Smooth muscle cell of the coronary artery (primary cell): ENCODE data around the gene CLK3. TPM values are rescaled to one million over a fixed set of nuclear protein-coding genes. Genes with fewer than 3 reads are reported as not detected.

Source experiments
- total RNA-seq: library from RNA; depleted of rRNA; stranded (reverse); fragments of >200 nt; gene quantifications from 2 replicates; pipeline ENCODE4 v1.2.3, GENCODE V29; 2014; ENCODE audit warnings: low replicate concordance

The CLK3 gene
- total RNA-seq, result 48.0 and 65.8 TPM in 2 replicates

DNA sequence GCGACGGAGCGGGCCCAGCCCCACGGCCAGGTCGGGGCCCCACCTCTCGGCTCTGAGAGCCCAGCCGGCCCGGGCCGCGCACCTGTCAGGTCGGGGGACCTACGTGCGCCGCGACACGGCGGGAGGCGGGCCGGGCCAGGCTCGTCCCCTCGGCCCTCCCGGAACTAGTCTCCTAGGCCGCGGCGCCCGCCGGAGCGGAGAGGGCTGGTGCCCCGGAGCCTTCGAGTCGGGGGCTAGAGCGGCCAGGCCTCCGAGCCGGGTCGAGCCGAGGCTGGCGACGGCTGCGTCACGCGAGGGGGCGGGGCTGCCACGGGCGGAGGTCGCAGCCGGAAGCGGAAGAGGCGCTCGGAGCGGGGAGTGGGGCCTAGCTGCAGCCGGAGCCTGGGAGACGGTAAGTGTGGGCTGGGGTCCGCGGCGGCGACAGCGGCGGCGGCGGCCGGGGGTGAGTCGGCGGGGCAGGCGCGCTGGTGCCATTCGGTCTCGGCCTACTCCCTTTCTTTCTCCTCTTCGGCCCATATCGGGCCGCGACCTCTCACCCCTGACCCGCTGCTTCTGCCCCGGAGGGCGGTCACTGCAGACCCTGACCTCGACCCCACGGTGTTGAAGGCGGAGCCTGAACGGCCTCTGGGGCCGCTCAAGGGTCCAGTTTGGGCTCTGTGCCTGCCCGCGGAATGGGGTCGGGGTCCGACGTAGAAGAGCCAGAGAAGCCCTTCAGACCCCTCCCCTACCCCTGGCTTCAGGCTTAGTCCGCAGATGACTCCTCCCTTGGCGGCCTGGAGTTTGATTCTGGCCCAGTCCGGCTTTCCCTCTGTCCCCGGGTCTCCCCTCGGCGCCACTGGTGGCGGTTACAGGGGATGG lies at the start of gene CLK3:
Gene CLK3 (plus strand): TSS at position 329 of the 858 bp plus-strand sequence. CDS start 3,361 bp downstream, outside the sequence.

Other genes with a start within 250 kb of the CLK3 start
- gene CYP11A1, start 248.2 kb upstream of the CLK3 start, total RNA-seq, result 0.15 TPM in 1 of 2 replicates, not detected in the other
- gene SEMA7A, start 181.9 kb upstream of the CLK3 start, total RNA-seq, result 2.6 and 4.7 TPM in 2 replicates
- gene UBL7, start 154.7 kb upstream of the CLK3 start, total RNA-seq, result 13.1 and 29.8 TPM in 2 replicates
- 0.98 and 2.5 TPM in 2 replicates for gene ARID3B, start 74.6 kb upstream of the CLK3 start, total RNA-seq
- 10.9 and 11.0 TPM in 2 replicates for gene EDC3, start 80.2 kb downstream of the CLK3 start, total RNA-seq
- gene CYP1A1, start 109.7 kb downstream of the CLK3 start, total RNA-seq, result 0.45 TPM in 1 of 2 replicates, not detected in the other
- not detected in 2 replicates for gene CYP1A2, start 133.0 kb downstream of the CLK3 start, total RNA-seq
- 21.3 and 22.6 TPM in 2 replicates for gene CSK, start 166.2 kb downstream of the CLK3 start, total RNA-seq
- not detected in 2 replicates for gene LMAN1L, start 197.0 kb downstream of the CLK3 start, total RNA-seq
- gene CPLX3, start 210.8 kb downstream of the CLK3 start, total RNA-seq, result not detected in 2 replicates
- gene ULK3, start 227.3 kb downstream of the CLK3 start, total RNA-seq, result 4.4 and 11.4 TPM in 2 replicates